PFSK-1 (cell line): ENCODE data around the gene C1QTNF2.

Source experiments
- FOXP2 ChIP-seq: optimal IDR thresholded peaks from 2 replicates; pipeline ENCODE3; 2011; ENCODE audit warnings: borderline replicate concordance, control low read depth, inconsistent platforms; ENCODE audit not compliant: insufficient read depth; ENCODE audit errors: extremely low read length, extremely low read depth
- POLR2AphosphoS5 ChIP-seq: IDR thresholded peaks from 2 replicates; pipeline ENCODE4 v1.6.1; 2012; ENCODE audit warnings: low read depth, mild to moderate bottlenecking, control low read depth, low read length, moderate library complexity
- REST ChIP-seq, 2 experiments: IDR thresholded peaks; 2 replicates each; pipeline versions ENCODE4 v1.6.1 to v1.8.0; 2011 to 2012; ENCODE audit warnings: low read depth in 2 of 2, low read length in 2 of 2, control low read depth in 1 of 2, inconsistent platforms in 1 of 2, mild to moderate bottlenecking in 1 of 2, moderate library complexity in 1 of 2; ENCODE audit not compliant: insufficient read depth in 1 of 2
- SIN3A ChIP-seq: IDR thresholded peaks from 2 replicates; pipeline ENCODE4 v1.6.1; 2012; ENCODE audit warnings: mild to moderate bottlenecking, low read length, moderate library complexity, borderline replicate concordance; ENCODE audit not compliant: insufficient read depth
- TAF1 ChIP-seq: IDR thresholded peaks from 2 replicates; pipeline ENCODE4 v1.6.1; 2012; ENCODE audit warnings: low read length, control low read depth, borderline replicate concordance; ENCODE audit not compliant: insufficient read depth

C1QTNF2 gene

GRCh38 chr5:160390787-160391696 lies 20.6 kb upstream of the C1QTNF2 start:
- TF ChIP-seq POLR2AphosphoS5 (no peak), REST (IDR thresholded peaks at IDR 0.05; ENCODE audit: insufficient read depth in 1 of 2, low read depth in 2 of 2, low read length in 2 of 2) (no peak), TAF1 (no peak), SIN3A (no peak), FOXP2 (no peak)

- no peak for TF ChIP-seq POLR2AphosphoS5
- no peak for TF ChIP-seq FOXP2
- TF ChIP-seq TAF1 = no peak
- TF ChIP-seq REST (IDR thresholded peaks at IDR 0.05; ENCODE audit: insufficient read depth in 1 of 2, low read depth in 2 of 2, low read length in 2 of 2) = no peak
- TF ChIP-seq SIN3A = no peak
Measured at GRCh38 chr5:160387445-160387844, 17.0 kb upstream of the C1QTNF2 start.

- no peak for TF ChIP-seq SIN3A
- no peak for TF ChIP-seq FOXP2
- no peak for TF ChIP-seq TAF1
- TF ChIP-seq POLR2AphosphoS5 = no peak
- no peak for TF ChIP-seq REST (IDR thresholded peaks at IDR 0.05; ENCODE audit: insufficient read depth in 1 of 2, low read depth in 2 of 2, low read length in 2 of 2)
Measured at GRCh38 chr5:160385496-160385895, 15.1 kb upstream of the C1QTNF2 start.

GRCh38 chr5:160384681-160385080 lies 14.3 kb upstream of the C1QTNF2 start:
- no peak for TF ChIP-seq TAF1
- no peak for TF ChIP-seq SIN3A

GRCh38 chr5:160382346-160382745 lies 11.9 kb upstream of the C1QTNF2 start:
- TF ChIP-seq POLR2AphosphoS5 = no peak
- TF ChIP-seq FOXP2 = no peak
- no peak for TF ChIP-seq TAF1
- no peak for TF ChIP-seq REST (IDR thresholded peaks at IDR 0.05; ENCODE audit: insufficient read depth in 1 of 2, low read depth in 2 of 2, low read length in 2 of 2)
- TF ChIP-seq SIN3A = no peak
